GM12892 (cell line): ENCODE measurements around the gene KRTAP13-3.

Source experiments
- POLR2A ChIP-seq: IDR thresholded peaks from 2 replicates; pipeline ENCODE4 v1.6.1; 2011; ENCODE audit warnings: low read depth, low read length, control low read depth
- TAF1 ChIP-seq: IDR thresholded peaks from 2 replicates; pipeline ENCODE4 v1.6.1; 2011; ENCODE audit warnings: low read depth, mild to moderate bottlenecking, control low read depth, low read length, borderline replicate concordance

- TF ChIP-seq POLR2A, result no peak
- TF ChIP-seq TAF1, result no peak
Observed at GRCh38 chr21:30447056-30447455, 21.3 kb upstream of the KRTAP13-3 start.
